Lower lobe of right lung (tissue), 2 donors: Measurements from ENCODE around the gene RNASE2. TPM values are rescaled to one million over a fixed set of nuclear protein-coding genes. Genes with fewer than 3 reads are reported as not detected.

Experiments
- ATAC-seq, 2 donors: fragments of 200-7000 bp; cut with Tn5 transposase; one replicate each; pipeline ENCODE4 v1.9.1; 2020 to 2022; ENCODE audit warnings: mild to moderate bottlenecking in 2 of 2, moderate library complexity in 2 of 2
- DNase-seq: peaks from one replicate; pipeline ENCODE4 v3.0.0-alpha.2; 2020
- H3K27ac ChIP-seq: fragments of 200-600 bp; one replicate; pipeline ENCODE4 v1.8.0; 2022
- H3K27me3 ChIP-seq: fragments of 200-600 bp; one replicate; pipeline ENCODE4 v1.8.0; 2022; ENCODE audit warnings: low read depth
- H3K36me3 ChIP-seq: fragments of 200-600 bp; one replicate; pipeline ENCODE4 v1.8.0; 2022; ENCODE audit warnings: mild to moderate bottlenecking
- H3K4me1 ChIP-seq: fragments of 200-600 bp; one replicate; pipeline ENCODE4 v1.8.0; 2022
- H3K4me3 ChIP-seq: fragments of 200-600 bp; one replicate; pipeline ENCODE4 v1.8.0; 2022; ENCODE audit warnings: mild to moderate bottlenecking
- H3K9me3 ChIP-seq: fragments of 200-600 bp; one replicate; pipeline ENCODE4 v1.8.0; 2022
- CTCF ChIP-seq: fragments of 200-600 bp; IDR thresholded peaks from one replicate; pipeline ENCODE4 v1.8.0; 2022; ENCODE audit warnings: antibody characterized with exemption, mild to moderate bottlenecking
- intact Hi-C: fragments of 100-400 bp; cut with DNase I; formaldehyde crosslinking; loops from one replicate; pipeline ENCODE4 v1.11.0; 2022
- total RNA-seq: library from RNA; stranded (reverse); fragmentation: NEBNext Ultra II Directional; extraction: Animal tissue kit (Norgen Biotek cat#: 25700); gene quantifications from one replicate; pipeline ENCODE4 v1.2.1, GENCODE V29; 2021
- donor health status: DM: no; HTN: yes; CAD: no; lungs with severe emphysema.

Gene RNASE2
- total RNA-seq, 1 donor from 2014 or later = 6.0 TPM

DNA sequence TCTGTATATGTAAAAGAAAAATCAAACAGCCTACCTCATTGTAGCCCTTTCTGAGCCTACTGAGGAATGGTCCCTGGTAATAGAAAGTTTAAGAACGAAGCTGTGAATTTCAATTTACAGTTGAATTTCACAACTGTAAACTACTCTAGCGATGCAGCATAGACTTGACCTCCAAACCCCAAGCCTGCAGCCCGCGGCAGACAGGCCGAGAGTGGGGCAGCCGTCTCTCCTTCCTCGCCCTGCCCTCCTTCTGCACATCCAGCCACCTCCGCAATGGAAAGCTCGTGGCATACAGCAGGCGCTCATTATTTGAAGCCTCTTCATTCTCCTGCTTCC is 15.3 kb downstream of the RNASE2 start:
- H3K27ac ChIP-seq = peak overlapping the region; percentile 70
- H3K4me3 ChIP-seq = peak overlapping the region; percentile 72
- DNase-seq (no peak), ATAC-seq (peak; percentile 18 to 31)
- H3K36me3 ChIP-seq = no peaks in the 10 kb centered on the region
- TF ChIP-seq CTCF = no peak
- intact Hi-C loops = no loop called here
- no peaks in the 10 kb centered on the region for H3K27me3 ChIP-seq
- no peaks in the 10 kb centered on the region for H3K9me3 ChIP-seq
- peaks cover 12% of the 10 kb centered on the region for H3K4me1 ChIP-seq

DNA sequence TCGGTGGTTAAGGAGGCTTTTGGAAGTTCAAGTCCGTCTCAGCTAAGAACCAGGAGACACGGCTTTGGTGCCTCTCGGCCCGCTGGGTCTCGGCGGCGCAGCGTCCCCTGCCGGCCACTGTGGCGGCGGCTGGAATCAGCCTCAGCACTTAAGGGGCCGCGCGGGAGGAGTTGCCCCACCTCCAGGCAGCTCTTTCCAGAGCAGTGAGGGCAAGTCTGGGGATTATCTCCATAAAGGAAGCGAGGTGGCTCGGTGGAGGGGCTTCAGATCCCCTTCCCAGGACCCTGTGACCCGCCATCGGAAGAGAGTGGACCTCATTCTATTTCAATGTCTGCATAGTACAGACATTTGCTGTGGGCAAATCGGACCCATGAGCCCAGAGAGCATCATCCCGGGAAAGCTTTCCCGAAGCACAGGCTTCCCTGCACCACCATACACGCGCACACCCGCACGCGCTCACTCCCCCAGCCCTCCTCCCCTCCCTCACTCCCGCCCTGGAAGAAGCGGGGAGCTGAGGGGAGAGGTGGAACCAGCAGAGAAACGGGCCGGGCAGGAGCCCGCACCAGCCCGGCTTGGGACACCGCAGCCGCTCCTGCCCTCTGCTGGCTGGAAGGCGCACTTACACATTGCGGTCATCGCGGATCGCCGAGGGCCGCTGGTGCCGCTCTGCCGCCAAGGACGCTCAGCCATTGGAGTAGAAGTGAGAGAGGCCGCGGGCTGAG is 15.9 kb downstream of the RNASE2 start:
- ATAC-seq (peak; percentile 97 to 98), DNase-seq (peak; percentile 91)
- H3K27me3 ChIP-seq = no peaks in the 10 kb centered on the region
- H3K27ac ChIP-seq = peak overlapping the region; percentile 70
- H3K36me3 ChIP-seq = no peaks in the 10 kb centered on the region
- peaks cover 12% of the 10 kb centered on the region for H3K4me1 ChIP-seq
- H3K4me3 ChIP-seq = peak overlapping the region; percentile 72
- no peaks in the 10 kb centered on the region for H3K9me3 ChIP-seq
- TF ChIP-seq CTCF = peak; percentile 82
- intact Hi-C loops = no loop called here

DNA sequence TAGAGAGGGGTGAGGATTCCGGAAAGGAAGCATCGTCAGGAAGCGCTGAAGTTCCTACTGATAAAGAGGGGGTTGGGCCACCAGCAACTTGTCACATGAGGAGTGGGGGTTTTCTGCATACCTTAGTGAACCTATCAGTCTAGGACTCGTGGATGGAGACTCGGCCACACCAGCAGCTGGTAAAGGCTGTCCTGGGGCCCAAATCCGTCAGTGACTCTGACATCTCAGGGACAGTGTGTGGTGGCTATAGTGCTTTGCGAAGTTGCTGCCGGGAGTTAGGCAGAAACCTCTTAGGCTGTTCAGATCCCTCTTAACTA is 16.4 kb downstream of the RNASE2 start:
- H3K4me3 ChIP-seq = peak overlapping the region; percentile 72

GRCh38 chr14:20973501-20973900 is 18.2 kb downstream of the RNASE2 start:
- H3K36me3 ChIP-seq = no peaks in the 10 kb centered on the region
- DNase-seq (no peak), ATAC-seq (no peak)
- intact Hi-C loops = no loop called here
- no peak for TF ChIP-seq CTCF
- H3K4me3 ChIP-seq = no peak overlapping the region
- no peaks in the 10 kb centered on the region for H3K27me3 ChIP-seq
- no peaks in the 10 kb centered on the region for H3K9me3 ChIP-seq
- H3K4me1 ChIP-seq = peaks cover 12% of the 10 kb centered on the region
- no peak overlapping the region for H3K27ac ChIP-seq

More for the DNA sequence above, 16.4 kb downstream of the RNASE2 start:
- TF ChIP-seq CTCF = no peak
- peaks cover 12% of the 10 kb centered on the region for H3K4me1 ChIP-seq
- H3K27ac ChIP-seq = peak overlapping the region; percentile 70
- no peaks in the 10 kb centered on the region for H3K27me3 ChIP-seq
- no peaks in the 10 kb centered on the region for H3K36me3 ChIP-seq
- DNase-seq (no peak), ATAC-seq (peak in 1 of 2 donors; percentile 52)
- H3K9me3 ChIP-seq = no peaks in the 10 kb centered on the region
- intact Hi-C loops = no loop called here

DNA sequence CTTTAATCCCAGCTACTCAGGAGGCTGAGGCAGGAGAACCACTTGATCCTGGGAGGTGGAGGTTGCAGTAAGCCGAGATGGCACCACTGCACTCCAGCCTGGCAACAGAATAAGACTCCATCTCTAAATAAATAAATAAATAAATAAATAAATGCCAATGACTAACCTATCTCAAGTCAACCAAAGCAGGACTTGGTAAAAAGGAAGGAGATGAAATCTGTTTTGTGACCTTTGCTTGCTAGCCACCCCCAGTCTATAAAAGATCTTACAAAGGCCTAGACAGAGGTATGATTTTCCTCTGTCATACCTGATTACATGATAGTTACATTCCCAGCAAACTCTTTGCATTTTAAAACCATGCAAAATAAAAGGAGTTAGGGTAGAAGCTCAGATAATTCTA is 21.0 kb downstream of the RNASE2 start:
- TF ChIP-seq CTCF = no peak
- no peaks in the 10 kb centered on the region for H3K9me3 ChIP-seq
- no peak for ATAC-seq
- no peaks in the 10 kb centered on the region for H3K27me3 ChIP-seq
- DNase-seq = no peak
- peaks cover 8% of the 10 kb centered on the region for H3K4me1 ChIP-seq
- intact Hi-C loops = no loop called here
- H3K4me3 ChIP-seq = no peak overlapping the region
- no peak overlapping the region for H3K27ac ChIP-seq
- H3K36me3 ChIP-seq = no peaks in the 10 kb centered on the region
